Dermis blood vessel endothelial cell (primary cell): ENCODE data around the gene BAG3. TPM values are rescaled to one million over a fixed set of nuclear protein-coding genes. Genes with fewer than 3 reads are reported as not detected.
"Not testable (repeated sequence)": the region's sequence is repeated elsewhere in the genome, so short reads cannot be mapped to it uniquely, and the experiment has no call there.

Source experiments
- DNase-seq: peaks from one replicate; pipeline ENCODE4 v3.0.0; 2010
- total RNA-seq: library from RNA; depleted of rRNA; stranded (reverse); fragments of >200 nt; gene quantifications from 2 replicates; pipeline ENCODE4 v1.2.3, GENCODE V29; 2014

BAG3 gene
- total RNA-seq, 1 donor from 2014 or later: 7.5 TPM

DNA sequence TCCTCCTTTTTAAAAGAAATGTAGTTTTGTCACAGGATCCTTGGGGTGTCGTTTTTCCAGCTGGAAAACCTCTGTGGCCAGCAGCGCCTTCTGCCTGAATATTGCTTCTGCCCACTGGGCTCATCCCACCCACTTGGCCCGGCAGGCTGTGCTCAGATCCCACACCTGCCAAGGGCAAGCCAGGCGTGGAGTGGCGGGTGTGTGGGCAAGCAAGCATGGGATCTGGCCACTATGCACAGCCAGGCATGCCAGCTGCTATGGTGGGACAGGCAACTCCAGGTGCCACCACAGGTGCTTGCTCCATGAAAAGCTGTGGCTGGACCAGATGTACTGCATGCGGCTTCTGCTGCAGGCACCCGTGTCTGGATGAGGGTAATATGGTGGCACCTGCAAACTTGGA is 43.4 kb downstream of the BAG3 start:
- DNase-seq: no peak

DNA sequence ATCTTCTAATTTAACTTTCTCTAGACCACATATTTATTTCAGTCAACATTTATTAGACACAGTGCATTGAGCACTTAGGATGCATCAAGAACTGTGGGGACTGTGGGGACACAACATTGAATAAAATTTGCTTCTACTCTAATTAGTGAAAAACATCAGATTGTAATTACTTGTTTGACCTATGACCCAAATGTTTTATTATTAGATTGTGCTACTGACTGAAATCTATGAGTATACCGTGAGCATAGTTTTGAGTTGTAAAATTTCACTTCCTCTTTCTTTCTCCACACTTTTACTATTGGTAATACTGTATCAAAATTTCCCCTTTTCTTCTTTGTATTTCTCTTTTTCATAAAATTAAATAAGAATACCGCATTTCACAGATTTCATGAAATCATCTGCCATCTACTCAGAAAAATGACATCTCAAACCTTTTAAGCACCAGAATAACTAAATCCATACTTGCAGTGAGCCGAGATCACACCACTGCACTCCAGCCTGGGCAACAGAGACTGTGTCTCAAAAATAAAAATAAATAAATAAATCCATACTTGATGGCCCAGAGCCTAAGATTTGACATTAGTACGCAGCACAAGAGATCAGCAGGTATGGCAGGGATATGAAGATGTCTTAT is 49.3 kb downstream of the BAG3 start:
- DNase-seq: no peak

DNA sequence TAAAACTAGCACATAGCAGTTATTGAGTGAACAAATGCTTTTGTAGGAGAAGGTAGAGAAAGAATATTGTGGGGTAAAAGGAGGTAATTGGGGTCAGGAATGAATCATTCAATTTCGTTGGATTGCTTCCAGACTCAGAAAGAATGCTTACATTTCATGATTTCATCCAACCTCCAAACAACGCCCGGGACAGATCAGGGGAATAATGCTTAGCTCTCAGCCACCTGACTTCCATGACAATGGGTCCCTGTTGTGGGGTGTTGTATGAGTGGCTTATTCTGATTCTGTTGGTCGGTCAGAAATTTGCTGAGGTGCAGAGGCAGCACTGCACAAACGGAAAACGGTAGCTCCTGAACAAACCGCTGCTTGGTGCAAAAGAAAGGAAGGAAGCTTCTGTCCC is 50.7 kb downstream of the BAG3 start:
- DNase-seq: peak; percentile 66

DNA sequence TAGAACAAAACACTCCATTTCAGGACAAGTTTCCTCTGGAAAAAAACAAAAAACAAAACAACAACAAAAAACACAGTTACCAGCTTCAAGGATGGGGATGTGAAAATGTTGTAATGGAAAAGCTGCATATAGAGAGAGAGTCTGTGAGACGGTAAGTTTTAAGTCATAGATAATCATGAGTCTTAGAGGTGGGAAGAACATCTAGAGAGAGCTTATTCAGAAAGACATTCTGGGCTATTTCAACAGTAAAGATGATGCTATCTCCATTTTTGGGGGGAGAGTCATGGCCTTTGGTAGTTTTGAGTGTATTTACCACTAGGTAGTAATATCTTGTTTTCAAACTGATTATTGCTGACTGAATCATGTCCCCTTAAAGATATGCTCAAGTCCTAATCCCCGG is 51.4 kb downstream of the BAG3 start:
- DNase-seq: no peak

DNA sequence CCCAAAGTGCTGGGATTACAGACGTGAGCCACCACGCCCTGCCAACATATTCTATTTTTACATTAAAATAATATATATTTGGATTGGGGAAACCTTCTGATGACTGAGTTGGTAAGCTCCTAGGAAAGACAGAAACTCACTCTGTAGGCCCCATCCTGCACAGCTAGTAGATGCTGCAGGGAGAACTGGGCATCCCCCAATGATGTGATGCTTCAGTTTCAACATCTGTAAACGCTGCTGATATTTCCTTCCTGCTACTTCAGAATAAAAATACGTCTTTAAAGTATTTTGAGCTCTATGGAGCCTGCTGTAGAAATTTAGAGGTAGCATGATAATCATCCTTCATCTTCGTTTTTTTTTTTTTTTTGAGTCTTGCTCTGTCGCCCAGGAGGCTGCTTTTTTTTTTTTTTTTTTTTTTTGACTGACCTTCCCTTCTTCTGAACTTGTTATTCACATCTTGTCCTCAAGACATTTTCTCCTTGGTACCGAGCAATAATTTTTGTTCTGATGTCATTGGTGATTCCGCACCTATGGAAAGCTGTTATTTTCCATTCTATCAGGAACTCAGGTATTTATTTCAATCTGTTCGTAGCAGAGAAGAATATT is 52.8 kb downstream of the BAG3 start:
- no peak for DNase-seq

DNA sequence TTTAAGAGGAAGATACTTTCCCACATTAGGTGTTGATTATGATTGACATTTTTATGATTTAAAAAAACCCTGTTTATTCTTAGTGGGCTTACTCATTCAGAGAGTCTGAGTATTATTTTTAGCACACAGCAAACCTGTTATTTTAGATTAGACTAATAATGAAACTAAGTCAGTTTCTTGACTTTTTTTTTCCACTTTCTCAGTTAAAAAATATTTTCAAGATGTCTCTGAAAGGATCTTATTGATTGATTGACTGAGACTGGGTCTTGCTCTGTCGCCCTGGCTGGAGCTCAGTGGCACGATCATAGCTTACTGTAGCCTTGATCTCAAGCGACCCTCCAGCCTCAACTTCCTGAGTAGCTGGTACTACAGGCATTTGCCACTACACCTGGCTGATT is 54.3 kb downstream of the BAG3 start:
- no peak for DNase-seq

DNA sequence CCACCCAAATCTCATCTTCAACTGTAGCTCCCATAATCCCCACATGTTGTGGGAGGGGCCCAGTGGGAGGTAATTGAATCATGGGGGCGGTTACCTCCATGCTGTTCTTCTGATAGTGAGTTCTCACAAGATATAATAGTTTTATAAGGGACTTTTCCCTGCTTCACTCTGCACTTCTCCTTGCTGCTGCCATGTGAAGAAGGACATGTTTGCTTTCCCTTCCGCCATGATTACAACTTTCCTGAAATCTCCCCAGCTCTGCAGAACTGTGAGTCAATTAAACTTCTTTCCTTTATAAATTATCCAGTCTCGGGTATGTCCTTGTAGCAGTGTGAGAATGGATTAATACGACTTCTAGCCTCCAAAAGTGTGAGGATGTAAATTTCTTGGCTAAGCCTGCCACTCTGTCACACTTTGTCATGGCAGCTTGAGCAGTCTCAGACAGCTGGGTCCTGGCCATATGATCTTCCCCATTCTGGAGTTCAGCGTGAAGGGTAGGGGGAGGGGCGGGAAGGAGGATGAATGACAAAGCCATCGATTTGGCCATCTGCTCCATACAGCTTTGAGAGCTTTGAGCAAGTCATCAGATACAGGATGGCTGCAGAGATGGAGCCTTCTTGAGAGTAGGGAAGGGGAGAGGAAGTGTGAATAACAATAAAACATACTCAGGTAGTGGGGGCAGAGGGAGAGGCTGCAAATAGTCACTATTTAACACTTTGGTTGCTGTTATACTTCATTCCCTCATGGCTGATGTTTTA is 55.5 kb downstream of the BAG3 start:
- DNase-seq: no peak

DNA sequence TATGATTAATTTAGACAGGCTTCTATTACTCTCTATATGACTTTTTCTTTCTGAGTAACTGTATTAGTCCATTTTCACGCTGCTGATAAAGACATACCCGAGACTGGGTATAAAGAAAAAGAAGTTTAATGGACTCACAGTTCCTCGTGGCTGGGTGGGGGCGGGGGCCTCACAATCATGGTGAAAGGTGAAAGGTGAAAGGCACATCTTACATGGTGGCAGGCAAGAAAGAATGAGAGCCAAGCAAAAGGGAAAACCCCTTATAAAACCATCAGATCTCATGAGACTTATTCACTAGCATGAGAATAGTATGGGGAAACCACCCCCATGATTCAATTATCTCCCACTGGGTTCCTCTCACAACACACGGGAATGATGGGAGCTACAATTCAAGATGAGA is 56.2 kb downstream of the BAG3 start:
- DNase-seq: not testable (repeated sequence)

DNA sequence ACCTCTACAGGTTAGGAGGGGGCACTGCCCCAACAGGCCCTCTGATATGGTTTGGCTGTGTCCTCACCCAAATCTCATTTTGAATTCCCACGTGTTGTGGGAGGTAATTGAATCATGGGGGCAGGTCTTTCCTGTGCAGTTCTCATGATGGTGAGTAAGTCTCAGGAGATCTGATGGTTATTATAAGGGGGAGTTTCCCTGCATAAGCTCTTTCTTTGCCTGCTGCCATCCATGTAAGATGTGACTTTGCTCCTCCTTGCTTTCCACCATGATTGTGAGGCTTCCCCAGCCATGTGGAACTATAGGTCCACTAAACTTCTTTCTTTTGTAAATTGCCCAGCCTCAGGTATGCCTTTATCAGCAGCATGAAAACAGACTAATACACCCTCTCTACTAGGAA is 59.8 kb downstream of the BAG3 start:
- not testable (repeated sequence) for DNase-seq

DNA sequence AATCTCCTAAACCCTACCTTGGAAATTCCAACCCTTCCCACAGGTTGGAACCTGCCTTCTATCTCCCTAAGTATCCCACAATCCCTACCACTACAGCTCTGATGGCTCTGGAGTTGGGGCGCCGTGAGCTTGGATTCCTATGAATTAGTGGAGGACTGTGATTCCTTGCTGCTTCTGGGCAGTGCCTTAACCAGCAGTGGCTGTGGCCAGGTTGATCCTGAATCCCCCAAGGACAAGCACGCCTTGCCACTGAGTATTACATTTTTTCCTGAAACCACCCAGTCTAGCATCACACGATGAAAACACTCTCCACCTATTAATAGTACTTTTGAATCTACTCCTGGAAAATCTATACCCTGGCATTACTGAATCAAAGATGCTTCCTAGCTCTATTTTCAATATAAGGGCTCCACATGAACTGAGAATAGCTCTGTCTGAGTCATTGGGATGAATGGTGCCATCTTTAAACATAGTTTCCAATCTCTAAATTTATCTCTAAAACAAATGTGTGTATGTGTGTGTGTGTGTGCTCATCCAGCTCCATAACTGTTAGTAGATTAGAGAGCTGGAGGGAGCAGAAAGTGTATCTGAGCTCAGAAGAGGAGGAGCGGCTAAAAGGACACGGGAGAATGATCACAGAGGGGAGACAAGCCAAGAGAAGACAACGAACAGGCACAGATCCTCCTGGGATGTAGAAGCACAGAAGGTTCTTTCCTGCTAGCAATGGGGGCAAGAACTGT is 62.7 kb downstream of the BAG3 start:
- DNase-seq: no peak

DNA sequence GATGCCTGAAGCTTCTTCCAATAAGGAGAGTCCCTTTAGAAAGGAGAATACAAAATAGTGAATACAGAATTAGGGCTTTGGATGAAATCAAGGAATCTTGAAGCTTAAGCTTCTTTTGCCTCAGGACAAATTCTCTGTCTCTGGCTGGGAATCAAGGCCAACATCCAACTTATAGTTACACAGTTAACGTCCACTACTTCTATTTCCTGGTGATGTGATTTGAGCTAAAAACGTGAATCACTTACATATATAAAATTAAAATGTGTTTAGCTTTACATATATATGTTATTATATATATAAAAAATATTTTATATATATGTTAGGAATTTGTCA is 63.3 kb downstream of the BAG3 start:
- DNase-seq: no peak

DNA sequence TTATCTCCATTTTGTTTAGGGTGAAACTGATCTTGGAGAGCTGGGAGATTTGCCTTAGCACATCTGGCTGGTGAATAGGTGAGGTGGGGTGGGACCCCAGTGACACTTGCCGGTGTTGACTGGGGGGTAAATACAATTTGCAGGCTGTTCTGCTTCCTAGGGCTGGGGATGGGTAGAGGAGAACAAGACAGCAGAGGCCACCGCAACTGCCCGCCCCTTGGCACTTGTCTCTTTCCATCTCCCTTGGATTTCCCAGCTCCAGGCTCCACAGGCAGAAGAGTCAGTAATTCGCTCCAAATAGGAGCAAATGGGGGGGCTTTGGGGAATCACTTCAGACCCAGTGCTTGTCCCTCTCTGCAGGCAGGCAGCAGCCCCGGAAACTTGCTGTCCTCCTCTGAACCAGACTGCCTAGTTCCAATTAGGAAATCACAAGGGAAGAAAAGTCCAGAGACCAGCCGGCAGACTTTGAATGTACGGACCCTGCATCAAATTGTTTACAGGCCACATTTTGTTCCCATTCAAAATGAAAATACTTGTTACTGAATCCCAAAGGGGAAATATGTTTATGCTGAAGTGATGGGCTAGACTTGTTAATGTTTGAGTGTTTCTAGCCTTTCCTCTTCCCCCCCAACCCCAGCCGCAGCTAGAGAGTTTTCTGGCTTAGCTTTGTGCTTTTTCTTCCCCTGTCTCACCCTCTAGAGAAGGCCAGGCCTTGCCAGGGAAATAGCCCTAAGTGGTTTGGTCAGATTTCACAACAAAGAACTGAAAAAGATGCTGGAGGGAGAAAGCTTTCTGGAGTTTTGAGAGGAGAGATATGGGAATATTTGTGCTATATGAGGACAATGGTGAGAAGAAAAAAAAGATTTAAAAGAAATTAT is 64.7 kb downstream of the BAG3 start:
- no peak for DNase-seq

DNA sequence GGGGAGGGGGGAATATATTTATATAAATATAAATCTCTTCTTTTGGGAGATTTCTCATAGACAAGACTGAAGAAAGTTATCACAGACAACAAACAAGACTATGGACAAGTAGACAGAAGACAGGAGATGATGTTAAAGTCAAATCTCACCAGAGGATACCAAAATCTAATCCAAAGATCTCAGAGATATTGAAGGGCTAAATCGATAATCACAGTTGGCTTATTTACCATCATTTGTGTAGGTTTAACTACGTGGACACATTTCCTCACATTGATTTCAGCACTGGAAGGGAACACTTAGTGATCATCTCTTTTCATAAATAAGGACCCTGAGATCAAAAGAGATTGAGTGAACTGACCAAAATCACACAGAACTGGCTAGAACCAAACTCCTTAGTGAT is 72.0 kb downstream of the BAG3 start:
- DNase-seq: no peak

DNA sequence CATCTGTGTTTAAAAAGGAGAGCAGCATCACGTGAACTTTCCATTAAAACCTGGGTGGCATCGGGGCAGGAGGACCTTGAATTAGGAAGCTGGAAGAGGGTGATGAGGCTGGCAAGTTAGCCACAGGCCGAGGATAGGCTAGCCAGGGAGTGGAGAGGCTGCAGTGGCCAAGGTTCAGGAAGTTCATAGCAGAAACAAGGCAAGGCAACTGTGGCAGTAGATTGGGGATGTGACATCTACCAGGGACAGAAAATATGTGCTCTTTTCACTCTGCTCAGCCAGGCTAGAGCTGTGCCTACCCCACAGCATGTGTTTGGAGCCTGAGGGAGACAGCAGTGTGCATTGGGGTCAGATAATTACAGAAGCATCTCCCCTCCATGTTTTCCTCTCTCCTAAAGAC is 72.4 kb downstream of the BAG3 start:
- DNase-seq: no peak

DNA sequence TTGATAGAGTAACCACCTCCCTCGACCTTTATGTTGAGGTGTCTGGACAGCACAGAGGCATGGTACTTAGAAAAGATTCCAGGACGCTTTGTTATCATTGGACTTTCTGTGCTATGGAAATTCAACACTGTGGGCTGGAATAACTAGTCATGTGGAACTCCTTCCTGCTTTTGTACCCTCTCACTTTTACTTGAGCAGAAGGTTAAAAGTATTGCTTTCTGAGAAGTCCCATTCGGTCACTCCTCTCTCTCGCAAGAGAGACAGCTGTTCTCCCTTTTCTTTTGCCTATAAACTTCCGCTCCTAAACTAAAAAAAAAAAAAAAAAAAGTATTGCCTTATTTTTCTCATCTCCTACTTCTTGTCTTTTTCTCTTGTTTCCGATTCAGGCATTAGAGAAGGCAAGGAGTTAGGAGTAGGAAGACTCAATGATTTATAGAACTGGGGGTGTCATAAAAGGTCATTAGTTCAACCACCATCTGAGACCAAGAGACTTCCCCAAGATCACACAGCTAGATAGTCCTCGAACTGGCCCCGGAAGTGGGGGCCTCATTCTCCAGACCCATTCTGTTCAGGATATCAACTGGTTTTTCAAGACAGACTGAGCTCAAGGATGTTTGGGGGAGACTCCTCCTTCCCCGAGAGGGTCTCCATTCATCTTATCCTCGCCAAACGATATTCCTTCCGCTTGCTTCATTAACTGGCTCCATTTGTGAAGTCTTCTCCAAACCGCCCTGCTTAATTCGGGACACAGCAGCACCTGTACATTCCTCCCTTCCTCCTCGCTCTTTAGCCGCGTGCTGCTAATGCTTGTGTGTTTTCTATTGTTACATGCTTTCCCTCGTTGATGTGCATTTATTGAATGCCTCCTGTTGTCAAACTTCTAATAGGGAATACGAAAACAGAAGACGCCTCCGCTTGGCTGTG is 73.7 kb downstream of the BAG3 start:
- DNase-seq: peak; percentile 35

DNA sequence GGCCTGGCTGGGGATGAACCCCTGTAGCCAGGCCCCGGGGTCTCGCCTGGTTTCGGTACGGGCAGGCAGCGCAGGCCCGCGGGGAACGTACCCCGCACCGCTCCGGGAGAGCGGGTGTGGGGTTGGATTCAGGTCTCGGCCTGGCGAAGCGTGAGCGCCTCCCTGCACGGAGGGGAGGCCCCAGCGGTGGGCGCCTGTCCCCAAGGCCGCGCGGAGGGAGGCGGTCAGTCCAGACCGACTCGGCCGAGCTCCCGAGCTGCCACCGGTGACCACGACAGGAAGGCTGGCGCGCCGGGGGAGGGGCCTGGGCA is 74.3 kb downstream of the BAG3 start:
- DNase-seq: no peak

DNA sequence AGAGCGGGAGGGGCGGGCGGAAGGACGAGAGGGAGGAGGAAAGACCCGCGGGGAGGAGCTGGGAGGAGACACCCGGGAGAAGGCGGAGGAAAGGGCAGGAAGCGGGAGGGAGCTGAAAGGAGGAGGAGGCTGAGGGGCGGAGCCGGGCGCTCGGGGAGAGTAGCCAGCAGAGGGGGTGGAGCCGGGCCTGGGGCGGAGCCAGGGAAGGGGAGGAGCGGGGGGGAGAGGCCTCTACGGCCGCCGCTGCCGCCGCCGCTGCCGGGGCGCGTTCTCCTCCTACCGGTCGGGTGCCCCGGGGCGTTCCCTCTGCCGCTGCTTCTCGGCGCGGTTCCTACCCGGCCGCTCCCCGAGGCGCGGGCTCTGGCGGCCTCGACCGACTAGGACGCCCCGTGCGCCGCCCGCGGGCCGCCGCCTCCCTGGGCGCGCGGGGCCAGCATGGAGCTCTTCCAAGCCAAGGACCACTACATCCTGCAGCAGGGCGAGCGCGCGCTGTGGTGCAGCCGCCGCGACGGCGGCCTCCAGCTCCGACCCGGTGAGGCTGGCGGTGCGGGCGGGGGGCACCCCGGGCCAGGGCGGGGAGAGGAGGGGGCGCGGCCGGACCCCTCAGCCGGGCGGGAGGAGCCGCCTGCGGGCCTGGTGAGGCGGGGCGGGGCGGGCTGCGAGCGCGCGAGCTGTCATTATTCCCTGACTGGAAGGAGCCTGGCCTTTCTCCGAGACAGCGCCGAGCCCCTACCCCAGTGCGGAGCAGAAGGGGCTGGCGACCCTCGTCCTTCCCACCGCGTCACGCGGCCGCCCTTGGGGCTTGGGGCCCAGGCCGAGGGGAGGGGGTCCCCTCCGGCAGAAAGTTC is 74.9 kb downstream of the BAG3 start, which contains the start of gene INPP5F:
INPP5F (plus strand) TSS at position 223 of the 848 bp plus-strand sequence; CDS start at position 436, 213 bp downstream.
- DNase-seq: peak; percentile 98

DNA sequence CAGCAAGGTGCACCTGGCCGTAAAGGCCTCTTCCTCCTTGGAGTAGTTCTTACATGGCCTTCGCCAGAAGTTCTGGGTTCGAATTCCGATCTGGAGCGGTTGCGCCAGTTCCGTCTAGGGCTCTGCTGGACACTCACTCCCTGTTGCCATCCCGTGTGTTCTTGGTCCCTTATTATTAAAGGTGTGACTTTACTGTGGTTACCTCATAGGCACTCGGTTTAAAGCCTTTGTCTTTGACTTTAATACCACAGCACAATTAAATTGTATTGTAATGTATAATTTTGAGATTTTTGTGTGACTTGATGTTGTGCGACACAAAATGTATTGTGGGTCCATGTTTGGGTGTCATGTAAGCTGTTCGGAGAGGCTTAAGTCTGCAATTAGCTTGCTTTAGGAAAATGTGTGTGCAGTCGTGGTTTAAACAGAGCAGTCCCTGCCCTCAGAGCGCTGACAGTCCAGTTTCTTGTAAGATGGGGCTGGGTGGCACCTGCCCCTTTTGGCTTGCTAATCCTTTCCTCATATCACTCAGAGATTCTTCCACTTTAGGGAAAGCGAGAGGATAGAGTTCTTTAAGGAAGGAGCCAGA is 75.6 kb downstream of the BAG3 start:
- DNase-seq: no peak
